Fibroblast of mammary gland (primary cell): ENCODE results near the gene GAN.

ENCODE experiments used
- DNase-seq: peaks from one replicate; pipeline ENCODE4 v3.0.0-alpha.2; 2010; ENCODE audit warnings: low read depth
- H3K4me3 ChIP-seq: 2 replicates; pipeline ENCODE4 v1.5.1; 2011; ENCODE audit warnings: low read depth, mild to moderate bottlenecking, low read length, moderate library complexity; ENCODE audit not compliant: control insufficient read depth
- TF ChIP-seq, protein P1 (sequence below): conservative IDR thresholded peaks from 2 replicates; pipeline ENCODE4 v1.5.1; 2011; ENCODE audit warnings: low read depth, low read length, inconsistent platforms; ENCODE audit not compliant: control insufficient read depth, insufficient read depth

GAN gene

GRCh38 chr16:81293909-81294802, 20.6 kb upstream of the GAN start:
- no peak for DNase-seq
- TF ChIP-seq, protein P1, sequence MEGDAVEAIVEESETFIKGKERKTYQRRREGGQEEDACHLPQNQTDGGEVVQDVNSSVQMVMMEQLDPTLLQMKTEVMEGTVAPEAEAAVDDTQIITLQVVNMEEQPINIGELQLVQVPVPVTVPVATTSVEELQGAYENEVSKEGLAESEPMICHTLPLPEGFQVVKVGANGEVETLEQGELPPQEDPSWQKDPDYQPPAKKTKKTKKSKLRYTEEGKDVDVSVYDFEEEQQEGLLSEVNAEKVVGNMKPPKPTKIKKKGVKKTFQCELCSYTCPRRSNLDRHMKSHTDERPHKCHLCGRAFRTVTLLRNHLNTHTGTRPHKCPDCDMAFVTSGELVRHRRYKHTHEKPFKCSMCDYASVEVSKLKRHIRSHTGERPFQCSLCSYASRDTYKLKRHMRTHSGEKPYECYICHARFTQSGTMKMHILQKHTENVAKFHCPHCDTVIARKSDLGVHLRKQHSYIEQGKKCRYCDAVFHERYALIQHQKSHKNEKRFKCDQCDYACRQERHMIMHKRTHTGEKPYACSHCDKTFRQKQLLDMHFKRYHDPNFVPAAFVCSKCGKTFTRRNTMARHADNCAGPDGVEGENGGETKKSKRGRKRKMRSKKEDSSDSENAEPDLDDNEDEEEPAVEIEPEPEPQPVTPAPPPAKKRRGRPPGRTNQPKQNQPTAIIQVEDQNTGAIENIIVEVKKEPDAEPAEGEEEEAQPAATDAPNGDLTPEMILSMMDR: no peak
- no peak overlapping the region for H3K4me3 ChIP-seq

DNA sequence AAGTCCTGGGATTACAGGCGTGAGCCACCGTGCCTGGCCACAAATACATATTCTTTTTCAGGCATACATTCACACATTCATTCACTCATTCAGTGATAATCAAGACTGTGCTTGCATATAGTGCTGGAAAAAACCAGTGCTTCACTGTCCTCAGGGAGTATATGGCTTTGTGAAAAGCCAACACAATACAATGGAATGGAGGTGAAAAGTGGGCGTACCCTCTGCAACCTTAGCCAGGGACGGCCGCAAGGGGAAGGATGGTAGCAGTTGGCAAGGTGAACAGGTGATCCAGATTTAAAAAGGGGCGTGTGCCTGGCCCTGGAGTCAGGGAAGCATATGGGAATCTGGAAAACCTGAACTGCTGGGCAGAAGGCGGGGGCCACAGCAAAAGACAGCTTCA, 18.1 kb upstream of the GAN start:
- TF ChIP-seq, protein P1: no peak
- DNase-seq: no peak
- no peak overlapping the region for H3K4me3 ChIP-seq

GRCh38 chr16:81307770-81308169, 7.0 kb upstream of the GAN start:
- DNase-seq: no peak
- TF ChIP-seq, protein P1: no peak
- no peak overlapping the region for H3K4me3 ChIP-seq

DNA sequence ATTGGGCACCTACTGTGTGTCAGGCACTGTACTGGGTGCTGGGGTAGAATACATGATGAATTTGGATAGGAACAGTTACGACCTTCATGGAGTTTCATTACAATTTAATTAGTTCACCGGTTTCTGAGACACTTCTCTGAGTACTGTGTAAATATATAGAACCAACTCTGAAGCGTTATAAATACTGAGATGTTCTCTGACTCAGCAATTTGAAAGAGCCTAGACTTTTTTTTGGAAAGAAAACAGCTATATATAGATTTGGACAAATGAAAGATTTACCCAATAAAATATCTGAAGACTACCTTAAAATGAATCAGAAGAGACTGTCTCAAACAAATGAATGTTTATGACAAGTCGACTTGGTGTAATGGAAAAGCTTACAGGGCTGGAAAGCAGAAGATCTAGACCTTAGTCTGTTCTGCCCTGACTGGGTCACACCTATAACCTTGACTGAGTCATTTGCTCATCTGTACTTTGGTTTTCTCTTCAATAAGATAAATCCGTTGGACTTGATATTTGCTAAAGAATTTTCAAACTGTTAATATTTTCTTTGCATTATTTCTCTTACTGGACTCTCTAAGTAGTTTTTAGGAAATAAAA, 4.6 kb upstream of the GAN start:
- no peak for DNase-seq
- no peak overlapping the region for H3K4me3 ChIP-seq
- TF ChIP-seq, protein P1: no peak

- H3K4me3 ChIP-seq: no peak overlapping the region
- DNase-seq: no peak
- TF ChIP-seq, protein P1: no peak
Observed at GRCh38 chr16:81311762-81312161, 3.0 kb upstream of the GAN start.

- TF ChIP-seq, protein P1: no peak
- peak overlapping the region; percentile 94 for H3K4me3 ChIP-seq
- DNase-seq: no peak
Observed at GRCh38 chr16:81313701-81314602, 810 bp upstream of the GAN start.
